Skeletal muscle satellite cell (primary cell): ENCODE results near the gene FOXM1.

ENCODE experiments used
- H3K27me3 ChIP-seq: 2 replicates; pipeline ENCODE4 v1.7.0; 2013; ENCODE audit warnings: low read length; ENCODE audit not compliant: control insufficient read depth, insufficient read depth
- H3K36me3 ChIP-seq: 2 replicates; pipeline ENCODE4 v1.7.0; 2013; ENCODE audit warnings: mild to moderate bottlenecking, control low read depth, low read length; ENCODE audit not compliant: insufficient read depth
- H3K4me1 ChIP-seq: 2 replicates; pipeline ENCODE4 v1.7.0; 2013; ENCODE audit warnings: low read length; ENCODE audit not compliant: control insufficient read depth, insufficient read depth
- H3K4me2 ChIP-seq: 2 replicates; pipeline ENCODE4 v1.7.0; 2013; ENCODE audit warnings: mild to moderate bottlenecking, low read length
- H3K4me3 ChIP-seq: 2 replicates; pipeline ENCODE4 v1.7.0; 2013; ENCODE audit warnings: low read length
- H3K9ac ChIP-seq: 2 replicates; pipeline ENCODE4 v1.7.0; 2013; ENCODE audit warnings: mild to moderate bottlenecking, low read depth, low read length, moderate library complexity
- H3K9me3 ChIP-seq: replicated peaks from 2 replicates; pipeline ENCODE4 v1.7.0; 2013; ENCODE audit warnings: mild to moderate bottlenecking, control low read depth, low read length

Gene FOXM1

DNA sequence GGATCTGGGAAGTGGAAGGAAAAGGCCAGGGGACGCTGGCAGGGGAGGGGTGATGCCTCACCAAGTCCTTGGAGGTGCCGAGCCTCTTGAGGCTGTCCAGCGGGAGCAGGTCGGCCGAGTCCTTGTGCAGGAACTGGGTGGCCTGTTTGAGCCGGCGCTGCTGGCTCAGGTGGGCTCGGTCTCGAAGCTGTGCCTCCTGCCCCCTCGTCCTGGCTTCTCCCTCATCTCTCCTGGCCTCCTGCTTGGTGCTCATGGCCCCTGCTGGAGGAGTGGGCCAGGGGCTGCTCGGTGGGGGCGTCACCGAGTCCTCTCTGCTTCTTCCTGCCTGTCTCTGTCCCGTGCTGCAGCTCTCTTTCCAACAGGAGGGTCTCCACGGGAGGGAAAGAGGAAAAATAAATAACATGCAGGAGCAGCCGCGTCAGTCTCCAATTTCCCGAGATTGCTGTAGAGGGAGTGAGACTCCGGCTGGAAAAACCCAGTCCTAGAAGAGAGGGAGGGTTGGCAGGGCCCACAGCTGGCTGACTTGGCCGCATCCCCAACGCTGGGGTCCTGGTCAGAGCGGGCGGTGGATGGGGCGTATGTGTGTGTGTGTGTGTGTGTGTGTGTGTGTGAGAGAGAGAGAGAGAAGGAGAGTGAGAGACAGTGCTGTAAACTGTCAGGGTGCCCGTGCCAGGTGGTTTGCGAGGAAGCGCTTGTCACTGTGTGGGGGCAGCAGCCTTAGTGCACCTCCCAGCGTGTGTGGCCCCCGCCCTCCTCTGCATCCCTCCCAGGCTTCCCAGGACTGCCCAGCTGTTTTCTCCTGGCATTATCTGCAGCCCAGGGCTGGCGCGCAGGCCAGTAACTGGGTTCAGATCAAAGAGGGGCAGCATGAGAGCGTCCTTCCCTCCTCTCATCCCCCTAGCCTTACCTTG lies 42.1 kb downstream of the FOXM1 start, which contains the start of gene NRIP2:
TSS of gene NRIP2 (minus strand) at position 455 of the 911 bp plus-strand sequence. CDS start at position 403, 52 bp downstream.
- Histone ChIP-seq H3K9me3 (no peaks in the 10 kb centered on the region), H3K4me2 (peak within 1 kb of the TSS; percentile 60), H3K4me1 (peaks cover 20% of the 10 kb centered on the region), H3K9ac (no peak within 1 kb of the TSS), H3K36me3 (no peaks in the 10 kb centered on the region), H3K4me3 (no peak within 1 kb of the TSS), H3K27me3 (peaks cover 8% of the 10 kb centered on the region)

DNA sequence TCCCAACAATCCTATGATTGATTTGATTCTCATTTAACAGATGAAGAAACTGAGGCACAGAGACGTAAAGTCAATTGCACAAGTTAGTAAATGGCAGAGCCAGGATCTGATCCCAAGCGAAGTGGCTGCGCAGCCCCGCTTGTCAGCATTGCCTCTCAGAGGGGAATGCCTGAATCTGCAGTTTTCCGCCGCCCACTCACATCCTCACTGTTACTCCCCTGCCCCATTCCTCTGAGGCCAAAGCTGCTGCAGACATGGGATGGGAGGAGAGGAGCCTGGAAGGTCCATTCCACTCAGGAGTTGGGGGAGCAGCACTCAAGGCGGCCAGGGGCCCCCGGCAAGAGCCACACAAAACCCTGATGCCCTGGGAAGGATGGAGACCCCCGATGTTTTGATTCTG lies 43.2 kb downstream of the FOXM1 start:
- H3K9ac ChIP-seq = no peak overlapping the region
- no peaks in the 10 kb centered on the region for H3K9me3 ChIP-seq
- H3K4me2 ChIP-seq = no peak overlapping the region
- H3K4me3 ChIP-seq = no peak overlapping the region
- no peaks in the 10 kb centered on the region for H3K36me3 ChIP-seq
- peaks cover 8% of the 10 kb centered on the region for H3K27me3 ChIP-seq
- peaks cover 20% of the 10 kb centered on the region for H3K4me1 ChIP-seq

DNA sequence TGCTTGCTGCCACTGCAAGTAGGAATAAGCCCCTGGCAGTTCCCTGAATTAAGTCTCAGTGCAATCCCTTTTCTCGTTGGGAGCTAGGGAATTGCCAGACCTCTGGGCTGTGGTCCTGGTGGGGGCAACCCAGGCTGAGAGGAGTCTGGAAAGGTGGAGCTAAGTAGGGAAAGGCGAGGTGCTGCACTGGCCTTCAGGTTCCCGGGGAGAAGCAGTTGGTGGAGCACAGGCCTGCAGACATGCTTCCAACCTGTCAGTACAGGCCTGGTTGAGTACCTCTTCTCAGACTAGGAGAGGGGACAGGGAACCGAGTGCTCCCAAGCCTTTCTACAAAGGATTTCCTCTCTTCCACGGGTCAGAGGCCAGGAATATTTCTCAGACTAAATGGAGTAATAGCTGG lies 43.6 kb downstream of the FOXM1 start:
- Histone ChIP-seq H3K27me3 (peaks cover 8% of the 10 kb centered on the region), H3K36me3 (no peaks in the 10 kb centered on the region), H3K9ac (no peak overlapping the region), H3K9me3 (no peaks in the 10 kb centered on the region), H3K4me1 (peaks cover 20% of the 10 kb centered on the region), H3K4me2 (no peak overlapping the region), H3K4me3 (no peak overlapping the region)

DNA sequence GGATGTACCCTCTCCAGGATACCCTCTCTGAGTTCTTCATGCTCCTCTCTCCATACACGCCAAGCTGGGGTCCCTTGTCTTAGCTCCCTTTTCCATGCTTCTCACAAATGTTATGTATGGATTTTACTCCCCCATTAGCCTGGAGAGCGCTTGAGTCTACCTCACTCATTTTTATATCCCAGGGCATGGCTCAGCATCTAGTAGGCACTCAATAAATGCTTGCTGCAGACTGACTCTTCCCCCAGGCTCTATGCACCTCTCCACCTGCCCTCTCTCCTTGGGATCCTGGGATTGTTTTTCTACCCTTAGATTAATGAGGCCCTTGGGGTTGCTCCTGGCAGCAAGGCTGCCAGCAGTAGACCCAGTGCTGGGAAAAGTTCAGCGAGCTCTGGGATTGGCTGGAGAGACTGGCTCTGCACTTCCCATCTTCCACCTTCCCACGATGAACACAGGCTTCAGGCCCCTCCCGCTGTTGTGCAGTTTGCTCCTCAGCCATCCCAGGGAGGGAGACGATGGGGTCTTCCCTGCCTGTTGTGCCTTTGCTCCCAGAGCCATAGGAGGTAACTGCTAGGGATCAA lies 44.3 kb downstream of the FOXM1 start:
- Histone ChIP-seq H3K9me3 (no peaks in the 10 kb centered on the region), H3K4me2 (no peak overlapping the region), H3K4me3 (no peak overlapping the region), H3K4me1 (peaks cover 20% of the 10 kb centered on the region), H3K9ac (no peak overlapping the region), H3K27me3 (peaks cover 8% of the 10 kb centered on the region), H3K36me3 (peaks cover 4% of the 10 kb centered on the region)

DNA sequence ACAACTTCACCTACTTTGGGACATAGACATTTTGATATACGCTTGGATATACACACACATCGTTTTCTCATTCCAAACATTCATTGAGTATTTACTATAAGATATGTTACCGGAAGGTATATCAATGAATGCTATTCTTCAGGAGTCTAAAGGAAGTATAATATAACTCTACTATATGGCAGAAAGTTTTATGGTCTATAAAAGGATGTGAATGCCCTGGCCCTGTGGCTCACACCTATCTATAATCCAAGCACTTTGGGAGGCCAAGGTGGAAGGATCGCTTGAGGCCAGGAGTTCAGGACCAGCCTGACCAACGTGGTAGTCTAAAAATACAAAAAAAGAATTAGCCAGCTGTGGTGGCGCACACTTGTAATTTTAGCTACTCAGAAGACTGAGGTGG lies 47.7 kb downstream of the FOXM1 start:
- Histone ChIP-seq H3K36me3 (peaks cover 31% of the 10 kb centered on the region), H3K9me3 (no peaks in the 10 kb centered on the region), H3K4me1 (peaks cover 9% of the 10 kb centered on the region), H3K27me3 (peaks cover under 1% of the 10 kb centered on the region), H3K9ac (no peak overlapping the region), H3K4me3 (no peak overlapping the region), H3K4me2 (no peak overlapping the region)

DNA sequence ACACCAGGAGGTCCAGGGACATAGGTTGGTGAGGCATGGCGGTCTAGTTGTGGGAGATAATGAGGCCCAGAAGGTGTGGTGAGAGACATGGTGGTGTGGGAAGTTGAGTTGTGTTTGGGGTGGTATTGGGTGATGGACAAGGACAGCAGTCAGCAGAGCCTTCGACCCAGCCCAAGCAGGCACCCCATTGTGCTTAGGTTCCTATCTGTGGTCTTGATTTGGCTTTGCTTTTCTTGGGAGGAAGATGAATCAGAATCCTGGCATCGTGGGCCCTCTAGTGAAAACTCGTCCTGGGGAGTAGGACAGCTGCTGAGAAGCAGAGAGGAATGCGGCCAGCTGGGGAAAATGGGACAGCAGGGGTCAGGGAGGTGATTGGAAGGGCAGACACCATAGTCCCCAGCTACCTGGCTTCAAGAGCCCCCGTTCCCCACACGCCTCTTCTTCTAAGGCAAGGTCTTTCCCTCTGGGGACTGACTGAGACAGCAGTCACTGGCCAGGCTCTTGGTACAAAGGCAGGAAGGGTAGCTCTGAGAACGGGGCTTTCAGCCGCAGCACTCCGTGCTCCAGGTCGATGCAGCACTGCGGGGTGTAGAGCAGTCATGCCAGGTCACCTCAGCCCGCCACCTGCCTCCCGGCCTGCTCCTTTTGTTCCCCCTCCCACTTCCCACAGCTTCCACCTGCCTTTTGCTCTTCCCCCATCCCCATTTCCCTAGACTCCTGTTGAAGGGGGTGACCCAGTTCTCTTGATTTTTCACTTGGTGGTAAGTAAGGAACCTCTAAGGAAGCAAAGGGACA lies 50.1 kb downstream of the FOXM1 start:
- H3K4me2 ChIP-seq = no peak overlapping the region
- no peaks in the 10 kb centered on the region for H3K27me3 ChIP-seq
- H3K4me1 ChIP-seq = no peaks in the 10 kb centered on the region
- H3K4me3 ChIP-seq = no peak overlapping the region
- peaks cover 51% of the 10 kb centered on the region for H3K36me3 ChIP-seq
- H3K9ac ChIP-seq = no peak overlapping the region
- no peaks in the 10 kb centered on the region for H3K9me3 ChIP-seq

DNA sequence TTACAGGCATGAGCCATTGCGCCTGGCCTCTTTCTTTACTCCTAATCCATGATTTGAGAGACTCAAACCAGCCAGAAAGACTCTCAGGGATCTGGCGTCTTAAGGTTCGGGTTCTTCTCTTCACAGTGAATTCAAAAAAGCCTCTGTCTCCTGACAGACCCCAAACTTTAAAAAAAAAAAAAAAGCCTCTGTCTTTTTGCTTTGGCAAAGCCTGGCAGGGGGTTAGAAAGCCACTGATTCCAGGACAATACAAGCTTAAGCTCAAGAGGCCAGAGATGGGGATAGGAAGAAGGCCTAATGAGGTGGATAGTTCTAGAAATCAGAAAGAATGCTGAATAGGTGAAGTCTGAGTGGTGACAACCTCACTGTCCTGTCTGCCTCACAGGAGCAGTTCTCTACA lies 50.9 kb downstream of the FOXM1 start:
- Histone ChIP-seq H3K9ac (no peak overlapping the region), H3K4me3 (no peak overlapping the region), H3K4me1 (no peaks in the 10 kb centered on the region), H3K36me3 (peaks cover 58% of the 10 kb centered on the region), H3K4me2 (no peak overlapping the region), H3K27me3 (no peaks in the 10 kb centered on the region), H3K9me3 (no peaks in the 10 kb centered on the region)

DNA sequence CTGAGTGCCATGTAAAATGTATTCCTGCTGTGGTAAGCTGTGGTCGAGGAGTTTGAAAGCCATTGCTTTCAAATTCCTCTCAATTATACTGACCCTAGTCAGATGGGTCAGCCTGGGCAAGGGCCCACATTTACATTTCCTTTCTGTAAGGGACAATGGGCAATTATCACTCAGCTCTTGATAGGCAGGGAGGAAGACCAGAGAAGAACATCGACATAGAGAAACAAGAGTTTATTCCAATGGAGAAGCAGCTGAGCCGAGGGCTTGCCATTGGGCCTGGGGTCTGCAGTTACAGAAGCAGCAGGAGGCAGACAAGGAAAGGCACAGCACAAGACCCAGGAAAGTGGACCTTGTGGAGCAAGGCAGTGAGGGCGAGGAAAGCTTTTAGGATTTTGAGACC lies 51.8 kb downstream of the FOXM1 start:
- H3K9me3 ChIP-seq = no peaks in the 10 kb centered on the region
- H3K9ac ChIP-seq = no peak overlapping the region
- H3K27me3 ChIP-seq = no peaks in the 10 kb centered on the region
- H3K36me3 ChIP-seq = peaks cover 62% of the 10 kb centered on the region
- no peak overlapping the region for H3K4me2 ChIP-seq
- H3K4me3 ChIP-seq = no peak overlapping the region
- no peaks in the 10 kb centered on the region for H3K4me1 ChIP-seq

DNA sequence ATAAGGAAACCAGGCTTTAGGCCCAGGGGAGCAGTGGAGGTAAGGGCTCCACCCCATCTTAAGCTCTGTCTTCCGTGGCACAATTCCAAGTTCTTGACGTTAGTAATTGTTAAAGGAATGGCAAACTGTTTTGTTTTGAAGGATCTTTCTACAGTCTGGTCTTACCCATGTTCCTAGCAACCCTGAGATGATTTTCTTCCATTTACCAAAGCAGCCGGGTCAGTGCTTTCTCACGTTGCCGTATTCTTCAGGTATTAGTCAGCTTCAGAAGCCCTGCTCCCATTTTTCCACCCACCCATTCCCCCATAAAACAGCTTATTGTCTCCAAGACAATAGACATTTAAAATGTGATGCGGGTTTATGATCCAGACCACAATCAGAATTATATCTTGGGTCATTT lies 52.4 kb downstream of the FOXM1 start:
- Histone ChIP-seq H3K36me3 (peaks cover 66% of the 10 kb centered on the region), H3K9ac (no peak overlapping the region), H3K4me1 (no peaks in the 10 kb centered on the region), H3K9me3 (no peaks in the 10 kb centered on the region), H3K27me3 (no peaks in the 10 kb centered on the region), H3K4me2 (no peak overlapping the region), H3K4me3 (no peak overlapping the region)

DNA sequence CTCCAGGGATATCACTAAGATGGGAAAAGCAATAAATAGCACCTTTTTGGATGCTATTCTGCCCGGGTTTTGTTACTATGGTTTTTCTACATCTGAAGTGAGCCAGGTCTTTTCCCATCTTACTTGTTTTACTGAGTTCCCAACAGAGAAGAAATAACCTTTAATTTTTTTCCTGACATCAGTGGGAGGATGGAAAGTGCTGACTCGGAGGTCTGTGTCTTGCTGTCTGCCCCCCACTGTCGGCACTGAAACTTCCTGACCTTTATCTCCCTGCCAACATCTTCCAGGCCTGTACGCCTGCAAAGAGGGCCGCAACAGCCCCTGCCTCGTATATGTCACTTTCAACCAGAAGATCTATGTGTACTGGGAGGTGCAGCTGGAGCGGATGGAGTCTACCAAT lies 53.5 kb downstream of the FOXM1 start:
- peaks cover 71% of the 10 kb centered on the region for H3K36me3 ChIP-seq
- no peak overlapping the region for H3K4me3 ChIP-seq
- H3K9me3 ChIP-seq = no peaks in the 10 kb centered on the region
- no peaks in the 10 kb centered on the region for H3K4me1 ChIP-seq
- no peak overlapping the region for H3K9ac ChIP-seq
- no peak overlapping the region for H3K4me2 ChIP-seq
- H3K27me3 ChIP-seq = no peaks in the 10 kb centered on the region

DNA sequence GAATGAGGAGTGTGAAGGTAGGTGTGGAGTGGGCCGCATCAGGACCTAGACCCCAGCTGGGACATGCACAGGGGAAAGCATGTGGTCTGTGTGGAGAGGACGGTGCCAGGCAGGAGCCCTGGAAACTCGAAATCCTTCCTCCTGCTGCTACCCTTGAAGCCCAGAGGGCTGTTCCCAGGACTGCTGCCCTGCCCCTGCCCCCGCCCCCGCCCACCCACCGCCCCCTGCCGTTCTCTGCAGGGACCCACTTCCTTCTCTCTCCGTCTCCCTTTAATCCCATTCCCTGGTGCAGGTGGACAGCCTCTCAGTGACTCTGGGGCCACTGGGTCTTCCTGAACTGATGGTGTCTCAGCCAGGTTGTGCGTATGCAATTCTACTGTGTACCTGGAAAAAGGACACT lies 56.5 kb downstream of the FOXM1 start:
- H3K9ac ChIP-seq = no peak overlapping the region
- H3K4me1 ChIP-seq = no peaks in the 10 kb centered on the region
- no peak overlapping the region for H3K4me2 ChIP-seq
- H3K4me3 ChIP-seq = no peak overlapping the region
- no peaks in the 10 kb centered on the region for H3K9me3 ChIP-seq
- H3K27me3 ChIP-seq = no peaks in the 10 kb centered on the region
- peaks cover 62% of the 10 kb centered on the region for H3K36me3 ChIP-seq
